HAP-1 (cell line): ENCODE data around the gene ST3GAL2.
A peak's percentile ranks its signal among the peaks of the same experiment; 100 is the strongest.
"Not testable (repeated sequence)": the region's sequence is repeated elsewhere in the genome, so short reads cannot be mapped to it uniquely, and the experiment has no call there.

Experiments
- DNase-seq, 2 experiments: peaks; one replicate each; pipeline ENCODE4 v3.0.0-alpha.2; 2016 to 2020; ENCODE audit warnings: low spot score in 2 of 2
- H3K27me3 ChIP-seq: fragments of 250-450 bp; sonication (Bioruptor Pico); 2 replicates; pipeline ENCODE4 v1.5.1; 2020; ENCODE audit warnings: low read depth, mild to moderate bottlenecking, moderate library complexity
- H3K36me3 ChIP-seq: fragments of 250-450 bp; sonication (Bioruptor Pico); replicated peaks from 2 replicates; pipeline ENCODE4 v1.5.1; 2020; ENCODE audit warnings: mild to moderate bottlenecking
- H3K4me1 ChIP-seq: fragments of 250-450 bp; sonication (Bioruptor Pico); 2 replicates; pipeline ENCODE4 v1.5.1; 2020; ENCODE audit warnings: mild to moderate bottlenecking
- H3K4me3 ChIP-seq: fragments of 250-450 bp; sonication (Bioruptor Pico); 2 replicates; pipeline ENCODE4 v1.5.1; 2020; ENCODE audit warnings: mild to moderate bottlenecking, moderate library complexity
- H3K9me3 ChIP-seq: fragments of 250-450 bp; sonication (Bioruptor Pico); 2 replicates; pipeline ENCODE4 v1.5.1; 2020; ENCODE audit warnings: mild to moderate bottlenecking, moderate library complexity
- in situ Hi-C: fragments of 300-500 bp; cut with MboI; formaldehyde crosslinking; loops from 3 replicates; pipeline ENCODE4 v1.14.3; 2020; ENCODE audit warnings: low sequenced_read_pairs, inconsistent platforms, mixed read lengths

ST3GAL2 gene

DNA sequence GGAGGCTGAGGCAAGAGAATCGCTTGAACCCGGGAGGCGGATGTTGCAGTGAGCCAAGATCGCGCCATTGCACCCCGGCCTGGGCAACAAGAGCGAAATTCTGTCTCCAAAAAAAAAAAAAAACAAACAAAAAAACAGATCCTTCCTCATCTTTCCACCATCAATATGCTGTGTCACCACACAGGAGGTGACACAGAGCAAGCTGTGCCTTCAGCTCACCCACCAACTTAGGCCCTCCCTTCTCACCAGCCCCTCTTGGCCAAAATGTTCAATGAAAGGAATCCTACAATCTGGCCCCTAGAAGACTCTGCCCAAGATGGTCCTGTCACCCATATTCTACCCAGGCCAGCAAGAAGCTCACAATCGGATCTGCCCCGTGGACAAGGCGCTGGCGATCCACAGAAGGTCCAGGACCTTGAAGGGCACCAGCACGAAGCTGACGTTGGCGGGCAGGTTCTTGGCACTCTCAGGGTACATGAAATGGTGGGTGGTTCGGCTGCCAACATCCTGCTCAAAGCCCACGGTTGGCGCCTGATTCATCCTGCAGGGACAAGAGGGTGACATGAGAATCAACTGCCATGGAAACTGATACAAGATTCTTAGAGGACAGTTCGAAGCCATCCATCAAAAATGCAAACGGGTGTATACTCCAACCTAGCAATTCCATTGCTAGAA, 50.8 kb downstream of the ST3GAL2 start:
- no peak overlapping the region for H3K4me3 ChIP-seq
- in situ Hi-C loops = no loop called here
- H3K27me3 ChIP-seq = no peaks in the 10 kb centered on the region
- H3K36me3 ChIP-seq = peaks cover 15% of the 10 kb centered on the region
- no peaks in the 10 kb centered on the region for H3K4me1 ChIP-seq
- no peaks in the 10 kb centered on the region for H3K9me3 ChIP-seq
- no peak for DNase-seq

DNA sequence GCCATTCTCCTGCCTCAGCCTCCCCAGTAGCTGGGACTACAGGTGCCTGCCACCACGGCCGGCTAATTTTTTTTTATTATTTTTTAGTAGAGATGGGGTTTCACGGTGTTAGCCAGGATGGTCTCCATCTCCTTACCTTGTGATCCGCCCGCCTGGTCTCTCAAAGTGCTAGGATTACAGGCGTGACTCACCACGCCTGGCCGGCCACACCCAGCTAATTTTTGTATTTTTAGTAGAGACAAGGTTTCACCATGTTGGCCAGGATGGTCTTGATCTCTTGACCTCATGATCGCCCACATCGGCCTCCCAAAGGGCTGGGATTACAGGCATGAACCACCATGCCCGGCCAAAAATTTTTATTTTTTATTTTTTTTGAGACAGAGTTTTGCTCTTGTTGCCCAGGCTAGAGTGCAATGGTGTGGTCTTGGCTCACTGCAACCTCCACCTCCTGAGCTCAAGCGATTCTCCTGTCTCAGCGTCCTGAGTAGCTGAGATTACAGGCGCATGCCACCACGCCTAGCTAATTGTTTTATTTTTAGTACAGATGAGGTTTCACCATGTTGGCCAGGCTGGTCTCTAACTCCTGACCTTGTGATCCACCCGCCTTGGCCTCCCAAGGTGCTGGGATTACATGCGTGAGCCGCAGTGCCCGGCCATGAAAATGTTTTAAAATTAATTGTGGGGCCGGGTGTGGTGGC, 52.5 kb downstream of the ST3GAL2 start:
- H3K4me1 ChIP-seq, H3K9me3 ChIP-seq, H3K4me3 ChIP-seq, H3K27me3 ChIP-seq, in situ Hi-C loops, DNase-seq: not testable (repeated sequence)
- peaks cover 18% of the 10 kb centered on the region for H3K36me3 ChIP-seq

DNA sequence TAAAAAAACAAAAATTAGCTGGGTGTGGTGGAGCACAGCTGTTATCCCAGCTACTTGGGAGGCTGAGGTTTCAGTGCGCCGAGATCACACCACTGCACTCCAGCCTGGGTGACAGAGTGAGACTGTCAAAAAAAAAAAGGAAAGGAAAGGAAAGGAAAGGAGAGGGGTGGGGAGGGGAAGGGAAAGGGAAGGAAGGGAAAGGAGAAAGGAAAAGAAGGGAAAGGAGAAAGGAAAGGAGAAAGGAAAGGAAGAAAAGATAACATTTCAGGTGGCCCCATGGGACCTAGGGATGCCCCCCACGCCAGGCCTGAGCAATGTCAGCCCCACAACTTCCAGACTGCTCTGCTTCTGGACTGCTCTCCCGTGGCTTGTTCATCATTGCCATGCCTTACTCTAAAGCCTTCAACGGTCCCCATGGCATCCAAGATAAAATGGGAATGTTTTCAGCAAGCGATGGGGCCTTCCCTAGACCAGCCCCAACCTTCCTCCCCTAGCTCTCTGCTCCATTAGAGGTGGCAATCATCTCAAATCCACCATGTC, 55.4 kb downstream of the ST3GAL2 start:
- peaks cover 23% of the 10 kb centered on the region for H3K36me3 ChIP-seq
- H3K4me1 ChIP-seq = peaks cover 3% of the 10 kb centered on the region
- H3K27me3 ChIP-seq = no peaks in the 10 kb centered on the region
- no peaks in the 10 kb centered on the region for H3K9me3 ChIP-seq
- in situ Hi-C loops = no loop called here
- no peak overlapping the region for H3K4me3 ChIP-seq
- no peak for DNase-seq

DNA sequence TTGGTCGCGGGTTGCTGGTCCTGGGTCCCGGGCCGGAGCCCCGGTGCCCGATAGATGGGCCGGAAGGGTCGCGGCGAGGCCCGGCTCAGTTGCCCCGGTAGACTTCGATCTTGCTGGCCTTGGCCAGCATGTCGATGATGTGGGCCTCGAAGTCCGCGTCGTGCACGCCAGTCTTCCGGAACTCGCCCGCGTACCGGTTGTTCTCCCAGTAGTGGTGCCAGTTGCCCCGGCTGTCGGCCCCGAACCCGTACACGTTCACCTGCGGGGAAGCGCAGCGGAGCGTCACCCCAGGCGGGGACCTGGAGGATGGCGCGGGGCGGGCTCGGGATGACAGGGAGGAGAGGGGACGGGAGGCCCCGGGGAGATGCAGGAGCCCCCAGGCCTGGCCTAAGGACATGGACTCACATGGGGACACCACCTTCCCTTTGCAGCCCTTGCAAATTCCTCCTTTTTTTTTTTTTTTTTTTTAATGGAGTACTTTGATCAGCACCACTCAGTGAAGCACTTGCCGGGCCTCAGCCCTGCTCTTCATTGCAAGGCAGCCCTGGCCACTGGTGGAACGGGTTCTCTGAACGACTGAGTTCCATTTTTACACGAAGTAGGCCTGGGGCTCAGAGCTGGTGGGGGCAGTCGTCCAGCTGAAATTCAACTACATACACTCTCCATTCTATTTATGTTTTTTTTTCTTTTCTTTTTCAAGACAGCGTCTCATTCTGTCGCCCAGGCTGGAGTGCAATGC, 57.1 kb downstream of the ST3GAL2 start:
- H3K36me3 ChIP-seq = peaks cover 19% of the 10 kb centered on the region
- in situ Hi-C loops = no loop called here
- H3K27me3 ChIP-seq = no peaks in the 10 kb centered on the region
- H3K4me3 ChIP-seq = peak overlapping the region; percentile 77
- peaks cover 3% of the 10 kb centered on the region for H3K4me1 ChIP-seq
- no peak for DNase-seq
- no peaks in the 10 kb centered on the region for H3K9me3 ChIP-seq

DNA sequence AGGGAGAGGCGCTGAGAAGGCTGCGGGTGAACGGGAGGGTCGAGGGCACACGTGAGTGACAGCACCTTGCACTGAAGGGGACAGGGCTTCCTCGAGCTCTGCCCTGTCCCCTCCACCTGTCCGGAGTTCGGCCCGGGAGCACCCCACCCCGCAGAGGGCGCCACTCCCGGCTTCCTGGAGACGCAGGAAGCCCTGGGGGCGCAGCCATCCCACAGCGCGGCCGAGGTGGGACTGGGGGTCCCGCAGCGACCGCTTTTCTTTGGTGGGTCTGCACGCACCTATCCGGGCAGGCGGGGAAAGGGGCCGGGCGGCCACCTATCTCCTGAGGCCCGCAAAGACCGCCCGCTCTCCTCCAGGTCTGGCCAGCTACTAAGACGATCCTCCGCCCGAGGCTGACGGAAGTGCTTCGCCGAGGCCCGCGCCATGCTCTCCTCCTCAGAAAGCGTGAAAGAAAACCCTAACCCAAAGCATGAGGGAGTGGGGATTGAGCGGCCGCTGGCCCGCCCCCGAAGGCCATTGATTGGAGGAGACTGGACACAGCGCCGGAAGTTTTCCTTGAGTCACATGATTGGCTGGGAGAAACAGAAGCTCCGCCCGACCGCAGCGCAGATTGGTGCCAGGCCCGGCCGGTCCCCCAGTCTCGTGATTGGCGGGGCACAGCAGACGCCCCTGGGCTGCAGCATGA, 57.8 kb downstream of the ST3GAL2 start:
- no peaks in the 10 kb centered on the region for H3K27me3 ChIP-seq
- H3K9me3 ChIP-seq = no peaks in the 10 kb centered on the region
- peaks cover 3% of the 10 kb centered on the region for H3K4me1 ChIP-seq
- DNase-seq = peak; percentile 98
- H3K4me3 ChIP-seq = peak overlapping the region; percentile 77
- peaks cover 20% of the 10 kb centered on the region for H3K36me3 ChIP-seq
- in situ Hi-C loops = no loop called here

DNA sequence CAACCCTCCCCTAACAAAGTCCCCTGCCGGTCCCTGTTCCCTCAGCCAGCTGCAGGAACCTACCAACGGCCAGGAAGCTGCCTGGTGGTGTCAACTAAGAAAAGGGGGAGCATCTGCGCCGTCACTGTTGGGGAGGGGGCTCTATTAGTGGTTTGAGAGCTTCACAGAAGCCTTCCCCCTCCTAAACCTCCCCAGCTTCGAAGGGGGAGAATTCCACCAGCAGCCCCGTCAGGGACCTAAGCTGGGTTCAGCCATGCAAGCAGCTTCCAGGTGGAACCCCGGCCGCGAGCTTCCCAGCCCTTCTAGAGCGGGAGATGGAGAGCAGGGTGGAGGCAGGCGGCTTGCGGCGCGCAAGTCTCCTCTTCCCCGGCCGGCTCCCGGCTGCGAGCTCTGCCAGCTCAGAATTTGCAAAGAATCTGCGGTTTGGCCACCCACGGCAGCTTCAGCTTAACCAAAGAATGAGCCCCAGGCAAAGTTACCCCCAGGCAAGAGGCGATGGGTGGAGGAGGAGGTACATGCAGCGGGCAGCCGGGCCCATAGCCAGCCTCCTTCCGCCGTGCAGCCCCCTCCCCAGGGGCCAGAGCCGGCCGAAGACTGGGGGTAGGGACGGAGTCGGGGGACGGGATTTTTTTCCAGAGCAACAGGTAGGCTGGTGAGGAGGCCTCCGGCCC, 58.5 kb downstream of the ST3GAL2 start:
- Histone ChIP-seq H3K36me3 (peaks cover 27% of the 10 kb centered on the region), H3K9me3 (no peaks in the 10 kb centered on the region), H3K4me3 (peak overlapping the region; percentile 77), H3K27me3 (no peaks in the 10 kb centered on the region), H3K4me1 (peaks cover 3% of the 10 kb centered on the region)
- in situ Hi-C loops = no loop called here
- DNase-seq = peak; percentile 57 to 86

DNA sequence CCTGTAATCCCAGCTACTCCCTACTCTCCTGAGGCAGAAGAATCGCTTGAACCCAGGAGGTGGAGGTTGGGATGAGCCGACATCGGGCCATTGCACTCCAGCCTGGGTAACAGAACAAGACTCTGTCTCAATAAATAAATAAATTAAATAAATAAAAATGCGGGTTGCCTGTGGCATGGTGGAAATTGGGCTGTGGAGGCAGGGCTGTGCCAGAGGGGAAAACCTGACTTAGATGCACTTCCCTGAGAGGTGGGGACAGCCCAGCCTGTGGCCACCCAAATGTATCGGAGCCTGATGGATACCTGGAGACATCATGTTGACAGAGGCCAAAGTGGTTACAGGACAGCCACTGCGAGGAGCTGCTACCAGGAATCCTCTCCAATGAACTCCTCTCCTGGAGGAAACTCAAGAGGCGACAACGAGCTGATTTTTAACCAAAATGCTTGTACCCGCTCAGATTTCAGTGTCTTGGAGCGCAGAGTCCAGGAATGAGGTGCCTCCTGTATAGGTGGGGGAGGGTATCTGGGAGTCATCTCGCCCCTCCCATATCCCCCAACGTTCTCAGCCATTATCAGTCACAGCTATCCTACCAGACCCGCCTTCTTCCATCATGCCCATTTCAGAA, 59.9 kb downstream of the ST3GAL2 start:
- no peaks in the 10 kb centered on the region for H3K27me3 ChIP-seq
- no peak for DNase-seq
- peaks cover 33% of the 10 kb centered on the region for H3K36me3 ChIP-seq
- in situ Hi-C loops = no loop called here
- H3K9me3 ChIP-seq = no peaks in the 10 kb centered on the region
- H3K4me3 ChIP-seq = no peak overlapping the region
- peaks cover 3% of the 10 kb centered on the region for H3K4me1 ChIP-seq

DNA sequence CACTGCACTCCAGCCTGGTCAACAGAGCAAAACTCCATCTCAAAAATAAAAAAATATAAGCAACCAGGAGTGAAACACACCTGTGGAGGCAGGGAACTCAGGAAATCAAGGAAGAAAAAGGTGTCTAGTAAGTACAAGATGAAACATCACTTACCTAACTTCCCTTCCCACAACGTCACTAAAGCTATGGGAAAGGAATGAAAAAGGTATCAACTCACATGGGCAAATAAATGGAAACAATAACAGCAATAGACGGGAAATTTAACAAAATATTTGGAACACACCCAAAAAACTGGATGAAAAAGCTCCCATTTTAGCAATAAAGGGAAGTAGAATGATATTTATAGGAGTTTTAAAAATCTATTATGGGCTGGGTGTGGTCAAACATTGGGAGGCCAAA, 61.1 kb downstream of the ST3GAL2 start:
- H3K4me1 ChIP-seq = peaks cover 3% of the 10 kb centered on the region
- in situ Hi-C loops = no loop called here

DNA sequence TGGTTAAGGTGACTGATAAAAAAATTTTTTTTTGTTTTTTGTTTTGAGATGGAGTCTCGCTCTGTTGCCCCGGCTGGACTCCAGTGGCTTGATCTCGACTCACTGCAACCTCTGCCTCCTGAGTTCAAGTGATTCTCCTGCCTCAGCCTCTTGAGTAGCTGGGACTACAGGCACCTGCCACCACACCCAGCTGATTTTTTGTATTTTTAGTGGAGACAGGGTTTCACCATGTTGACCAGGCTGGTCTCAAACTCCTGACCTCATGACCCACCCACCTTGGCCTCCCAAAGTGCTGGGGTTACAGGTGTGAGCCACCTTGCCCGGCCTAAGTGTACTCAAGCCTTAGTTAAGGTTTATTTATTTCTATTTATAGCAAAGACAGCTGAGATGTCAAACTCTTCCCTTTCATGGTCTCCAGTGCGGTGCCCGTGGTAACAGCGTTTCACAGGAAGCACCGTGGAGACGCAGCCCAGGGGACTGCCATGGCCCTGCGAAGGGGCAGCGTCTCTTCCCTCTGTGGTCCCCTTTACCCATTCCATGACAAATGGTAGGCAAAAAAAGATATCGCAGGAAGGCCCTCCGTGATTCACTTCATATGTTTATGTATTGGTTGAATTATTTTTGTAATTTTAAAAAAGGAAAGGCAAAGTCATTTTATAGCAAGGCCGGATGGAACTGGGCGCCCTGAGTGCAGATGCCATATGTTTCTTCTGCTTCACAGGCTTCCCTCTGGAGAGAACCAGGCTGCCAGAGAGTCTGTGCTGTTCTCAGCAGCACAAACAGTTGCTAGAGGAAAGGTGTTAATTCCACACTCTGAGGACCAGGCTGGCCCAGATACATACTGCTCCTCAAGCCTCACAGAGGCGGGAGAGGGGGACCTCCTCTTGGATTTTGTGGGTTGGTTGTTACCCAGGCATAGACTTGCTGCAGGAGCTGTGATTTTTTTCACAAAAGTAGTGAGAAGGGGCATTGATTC, 63.0 kb downstream of the ST3GAL2 start:
- Histone ChIP-seq H3K9me3 (no peaks in the 10 kb centered on the region), H3K27me3 (no peaks in the 10 kb centered on the region), H3K4me3 (no peak overlapping the region), H3K4me1 (no peaks in the 10 kb centered on the region), H3K36me3 (peaks cover 54% of the 10 kb centered on the region)
- in situ Hi-C loops = no loop called here
- no peak for DNase-seq

More for the DNA sequence above, 61.1 kb downstream of the ST3GAL2 start:
- H3K27me3 ChIP-seq = no peaks in the 10 kb centered on the region
- no peak overlapping the region for H3K4me3 ChIP-seq
- no peaks in the 10 kb centered on the region for H3K9me3 ChIP-seq
- no peak for DNase-seq
- H3K36me3 ChIP-seq = peaks cover 42% of the 10 kb centered on the region

DNA sequence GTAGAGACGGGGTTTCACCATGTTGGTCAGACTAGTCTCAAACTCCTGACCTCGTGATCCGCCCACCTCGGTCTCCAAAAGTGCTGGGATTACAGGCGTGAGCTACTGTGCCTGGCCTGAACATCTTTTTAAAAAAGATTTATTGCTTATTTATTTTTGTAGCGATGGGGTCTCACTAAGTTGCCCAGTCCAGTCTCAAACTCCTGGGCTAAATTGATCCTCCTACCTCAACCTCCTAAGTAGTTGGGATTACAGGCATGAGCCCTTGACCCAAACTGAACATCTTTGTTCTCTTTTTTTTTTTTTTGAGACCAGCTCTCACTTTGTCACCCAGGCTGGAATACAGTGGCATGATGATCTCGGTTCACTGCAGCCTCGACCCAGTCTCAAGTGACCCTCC, 64.7 kb downstream of the ST3GAL2 start:
- in situ Hi-C loops = no loop called here
- DNase-seq = no peak
- Histone ChIP-seq H3K27me3 (no peaks in the 10 kb centered on the region), H3K4me3 (no peak overlapping the region), H3K4me1 (no peaks in the 10 kb centered on the region), H3K9me3 (no peaks in the 10 kb centered on the region), H3K36me3 (peaks cover 70% of the 10 kb centered on the region)

DNA sequence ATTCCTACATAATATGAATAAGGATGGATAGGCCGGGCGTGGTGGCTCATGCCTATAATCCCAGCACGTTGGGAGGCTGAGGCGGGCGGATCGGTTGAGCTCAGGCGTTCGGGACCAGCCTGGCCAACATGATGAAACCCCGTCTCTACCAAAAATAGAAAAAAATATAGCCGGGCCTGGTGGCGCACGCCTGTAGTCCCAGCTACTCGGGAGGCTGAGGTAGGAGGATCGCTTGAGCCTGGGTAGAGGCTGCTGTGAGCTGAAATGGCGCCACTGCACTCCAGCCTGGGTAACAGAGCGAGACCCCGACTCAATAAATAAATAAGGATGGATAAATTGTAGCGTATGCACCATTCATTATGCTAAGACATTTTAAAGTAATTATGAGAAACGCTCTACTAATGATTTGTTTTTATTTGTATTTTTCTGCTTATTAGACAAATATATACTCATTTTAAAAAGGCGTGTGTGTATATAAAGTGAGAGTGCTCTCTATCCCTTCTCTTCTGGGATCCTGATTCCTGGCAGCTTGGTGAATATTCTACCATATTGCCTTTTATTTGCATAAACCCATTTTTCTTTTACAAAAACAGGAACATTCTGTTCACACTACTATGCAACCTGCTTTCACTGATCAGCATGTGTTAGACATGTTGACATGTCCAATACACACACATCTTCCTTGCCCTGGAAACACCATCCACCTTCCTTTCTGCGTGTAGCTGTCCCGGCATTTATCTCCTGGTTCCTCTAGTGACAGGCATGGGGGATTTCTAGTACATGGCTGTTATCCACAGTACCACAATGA, 65.8 kb downstream of the ST3GAL2 start:
- peaks cover 72% of the 10 kb centered on the region for H3K36me3 ChIP-seq
- no peaks in the 10 kb centered on the region for H3K27me3 ChIP-seq
- no peaks in the 10 kb centered on the region for H3K9me3 ChIP-seq
- H3K4me1 ChIP-seq = no peaks in the 10 kb centered on the region
- DNase-seq = no peak
- in situ Hi-C loops = no loop called here
- no peak overlapping the region for H3K4me3 ChIP-seq
